HG02870 (cell line): ENCODE data around the gene BLNK.

Source experiments
- ATAC-seq: cut with Tn5 transposase; IDR thresholded peaks from one replicate; pipeline ENCODE4 v1.9.1; 2021; ENCODE audit warnings: mild to moderate bottlenecking, moderate library complexity; ENCODE audit not compliant: unreplicated experiment

Gene BLNK

GRCh38 chr10:96289218-96289910 is 18.0 kb upstream of the BLNK start:
- ATAC-seq = no peak

GRCh38 chr10:96288151-96288621 is 16.8 kb upstream of the BLNK start:
- peak; percentile 51 for ATAC-seq

GRCh38 chr10:96287392-96288105 is 16.2 kb upstream of the BLNK start:
- peak; percentile 35 for ATAC-seq

- no peak for ATAC-seq
Measured at GRCh38 chr10:96285331-96285752, 14.0 kb upstream of the BLNK start.

- ATAC-seq = no peak
Measured at GRCh38 chr10:96283756-96284155, 12.4 kb upstream of the BLNK start.

- ATAC-seq = no peak
Measured at GRCh38 chr10:96283351-96283750, 12.0 kb upstream of the BLNK start.

- no peak for ATAC-seq
Measured at GRCh38 chr10:96281444-96282029, 10.2 kb upstream of the BLNK start.

- no peak for ATAC-seq
Measured at GRCh38 chr10:96280859-96281258, 9.5 kb upstream of the BLNK start.

GRCh38 chr10:96279191-96279641 is 7.8 kb upstream of the BLNK start:
- no peak for ATAC-seq

GRCh38 chr10:96276831-96277230 is 5.5 kb upstream of the BLNK start:
- no peak for ATAC-seq

GRCh38 chr10:96276426-96276825 is 5.1 kb upstream of the BLNK start:
- ATAC-seq = no peak

- no peak for ATAC-seq
Measured at GRCh38 chr10:96275685-96276418, 4.5 kb upstream of the BLNK start.

GRCh38 chr10:96272316-96273280 is 1.2 kb upstream of the BLNK start:
- ATAC-seq = no peak

- no peak for ATAC-seq
Measured at GRCh38 chr10:96270571-96270970, 798 bp downstream of the BLNK start.

GRCh38 chr10:96269438-96270300 is 1.7 kb downstream of the BLNK start:
- ATAC-seq = no peak

GRCh38 chr10:96268341-96268909 is 2.9 kb downstream of the BLNK start:
- ATAC-seq = no peak

- ATAC-seq = no peak
Measured at GRCh38 chr10:96267234-96267705, 4.1 kb downstream of the BLNK start.

GRCh38 chr10:96266118-96266770 is 5.1 kb downstream of the BLNK start:
- ATAC-seq = no peak
